ENCODE results near the gene LMOD1. TPM values are rescaled to one million over a fixed set of nuclear protein-coding genes. Genes with fewer than 3 reads are reported as not detected.
"Not testable (repeated sequence)": the region's sequence is repeated elsewhere in the genome, so short reads cannot be mapped to it uniquely, and the experiment has no call there.

LMOD1 gene
- total and polyA plus RNA-seq, 11 donors = 4.6 to 24.9 (median 10.0) TPM

GRCh38 chr1:201968202-201968925, 22.0 kb upstream of the LMOD1 start:
- no peak for DNase-seq
- intact Hi-C loops (cut with DNase I) = no loop called here
- ATAC-seq = no peak
- Histone ChIP-seq H3K4me1 (peaks cover 0 to 14% (median 5%) of the 10 kb centered on the region in 12 donors), H3K4me3 (no peak overlapping the region), H3K27me3 (no peaks in the 10 kb centered on the region), H3K36me3 (peaks cover 3 to 79% (median 74%) of the 10 kb centered on the region in 9 donors), H3K27ac (no peak overlapping the region), H3K9me3 (no peaks in the 10 kb centered on the region)
- no peak for TF ChIP-seq POLR2A (IDR thresholded peaks at IDR 0.05)
- no peak for TF ChIP-seq CTCF (IDR thresholded peaks at IDR 0.05)
- WGBS, 4 donors = 90 to 91% (median 91%) methylated on average over 16 of the region's 16 CpGs

GRCh38 chr1:201966171-201966570, 19.8 kb upstream of the LMOD1 start:
- H3K27ac ChIP-seq = no peak overlapping the region
- peaks cover 3 to 100% (median 96%) of the 10 kb centered on the region in 9 donors for H3K36me3 ChIP-seq
- intact Hi-C loops (cut with DNase I) = no loop called here
- no peak for ATAC-seq
- no peaks in the 10 kb centered on the region for H3K27me3 ChIP-seq
- H3K4me1 ChIP-seq = peaks cover 0 to 4% (median 0%) of the 10 kb centered on the region in 12 donors
- DNase-seq = no peak
- TF ChIP-seq CTCF (IDR thresholded peaks at IDR 0.05) (no peak), POLR2A (IDR thresholded peaks at IDR 0.05) (no peak)
- no peak overlapping the region for H3K4me3 ChIP-seq
- no peaks in the 10 kb centered on the region for H3K9me3 ChIP-seq
- 91 to 94% (median 93%) methylated on average over 5 of the region's 5 CpGs for WGBS, 4 donors

GRCh38 chr1:201964261-201964660, 17.9 kb upstream of the LMOD1 start:
- Histone ChIP-seq H3K36me3 (peaks cover 0 to 100% (median 97%) of the 10 kb centered on the region in 9 donors), H3K4me1 (peaks cover 0 to 4% (median 0%) of the 10 kb centered on the region in 12 donors), H3K27ac (no peak overlapping the region), H3K27me3 (no peaks in the 10 kb centered on the region), H3K4me3 (no peak overlapping the region), H3K9me3 (no peaks in the 10 kb centered on the region)
- no peak for DNase-seq
- 80 to 95% (median 90%) methylated on average over 1 of the region's 1 CpG for WGBS, 4 donors
- intact Hi-C loops (cut with DNase I) = no loop called here
- TF ChIP-seq CTCF (IDR thresholded peaks at IDR 0.05) = no peak
- no peak for TF ChIP-seq POLR2A (IDR thresholded peaks at IDR 0.05)
- no peak for ATAC-seq

- H3K27me3 ChIP-seq; DNase-seq; intact Hi-C loops (cut with DNase I); H3K4me3 ChIP-seq; H3K4me1 ChIP-seq; H3K27ac ChIP-seq; ATAC-seq; H3K9me3 ChIP-seq: not testable (repeated sequence)
- peaks cover 0 to 100% (median 97%) of the 10 kb centered on the region in 9 donors for H3K36me3 ChIP-seq
- 92 to 95% (median 93%) methylated on average over 10 of the region's 10 CpGs for WGBS, 4 donors
These were observed 16.0 kb upstream of the LMOD1 start for GRCh38 chr1:201962382-201962781.

Data from heart left ventricle (tissue), 16 donors.